ENCODE data around the gene TMEM174. TPM values are rescaled to one million over a fixed set of nuclear protein-coding genes. Genes with fewer than 3 reads are reported as not detected.

The TMEM174 gene
- total and polyA plus RNA-seq, 2 of the 4 experiments (the other 2 are of a cell fraction), result not detected

GRCh38 chr5:73155271-73156222 lies 17.4 kb upstream of the TMEM174 start (continued):
- TF ChIP-seq, protein P1, sequence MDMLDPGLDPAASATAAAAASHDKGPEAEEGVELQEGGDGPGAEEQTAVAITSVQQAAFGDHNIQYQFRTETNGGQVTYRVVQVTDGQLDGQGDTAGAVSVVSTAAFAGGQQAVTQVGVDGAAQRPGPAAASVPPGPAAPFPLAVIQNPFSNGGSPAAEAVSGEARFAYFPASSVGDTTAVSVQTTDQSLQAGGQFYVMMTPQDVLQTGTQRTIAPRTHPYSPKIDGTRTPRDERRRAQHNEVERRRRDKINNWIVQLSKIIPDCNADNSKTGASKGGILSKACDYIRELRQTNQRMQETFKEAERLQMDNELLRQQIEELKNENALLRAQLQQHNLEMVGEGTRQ (IDR thresholded peaks at IDR 0.05; ENCODE audit: low read depth, low read length), result no peak

DNA sequence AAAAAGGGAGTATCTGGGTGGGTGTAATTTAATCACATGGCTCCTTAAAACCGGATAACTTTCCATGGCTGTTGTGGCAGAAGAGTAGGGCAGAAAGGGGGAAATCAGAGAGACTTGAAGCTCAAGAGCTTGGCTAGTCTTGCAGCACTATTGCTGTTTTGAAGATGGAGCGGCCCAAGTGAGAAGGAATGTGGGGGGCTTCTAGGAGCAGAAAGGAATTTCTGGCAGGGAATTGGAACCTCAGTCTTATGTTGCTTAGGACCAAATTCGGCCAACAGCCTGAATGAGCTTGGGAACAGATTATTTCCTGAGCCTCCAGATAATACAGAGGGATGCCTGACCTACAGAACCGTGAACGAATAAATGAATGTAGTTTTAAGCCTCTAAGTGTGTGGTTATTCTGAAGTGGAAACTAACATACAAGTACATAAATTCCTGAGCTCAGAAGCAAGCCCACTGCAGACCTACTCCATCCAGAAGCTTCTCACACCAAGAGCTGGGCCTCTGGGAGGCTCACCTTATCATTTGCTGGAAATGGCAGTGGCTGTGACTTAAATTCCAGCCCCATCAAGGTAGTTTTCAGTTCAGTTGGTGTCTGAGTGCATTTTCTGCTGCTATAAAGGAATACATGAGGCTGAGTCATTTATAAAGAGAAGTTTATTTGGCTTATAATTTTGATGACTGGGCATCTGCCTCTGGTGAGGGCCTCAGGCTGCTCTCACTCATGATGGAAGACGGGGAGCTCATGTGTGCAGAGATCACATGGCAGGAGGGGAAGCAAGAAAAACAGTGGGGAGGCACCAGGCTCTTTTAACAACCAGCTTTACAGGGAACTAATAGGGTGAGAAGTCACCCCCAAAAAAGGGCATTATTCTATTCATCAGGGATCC lies 15.3 kb upstream of the TMEM174 start:
- H3K56ac ChIP-seq (ENCODE audit: extremely low read depth, insufficient read depth, low read length), result no peak overlapping the region
- DNase-seq, result no peak

More for the DNA sequence above, 15.3 kb upstream of the TMEM174 start:
- TF ChIP-seq, protein P1 (IDR thresholded peaks at IDR 0.05; ENCODE audit: low read depth, low read length), result no peak
- TF ChIP-seq SMC3 (IDR thresholded peaks at IDR 0.05; ENCODE audit: low read depth, low read length), result no peak
- no peak for TF ChIP-seq BHLHE40 (IDR thresholded peaks at IDR 0.05; ENCODE audit: low read depth, low read length)
- TF ChIP-seq MAFK (IDR thresholded peaks at IDR 0.05; ENCODE audit: low read depth, low read length), result no peak
- no peak for TF ChIP-seq MXI1 (IDR thresholded peaks at IDR 0.05; ENCODE audit: borderline replicate concordance, low read depth, low read length)
- TF ChIP-seq MAZ (IDR thresholded peaks at IDR 0.05; ENCODE audit: borderline replicate concordance, low read depth, low read length), result no peak
- TF ChIP-seq CTCF (conservative IDR thresholded peaks at IDR 0.05; ENCODE audit: low read depth, low read length), result no peak
- TF ChIP-seq POLR2A (IDR thresholded peaks at IDR 0.05; ENCODE audit: low read depth, low read length), result no peak
- CTCF ChIA-PET, result no interaction called here
- Histone ChIP-seq H3K27me3 (ENCODE audit: control insufficient read depth, insufficient read depth, low read length) (peaks cover 7% of the 10 kb centered on the region), H3K9me1 (ENCODE audit: insufficient read depth, low read length) (no peaks in the 10 kb centered on the region), H2AK5ac (ENCODE audit: low read depth, low read length) (no peak overlapping the region), H3K18ac (ENCODE audit: low read depth, low read length) (no peak overlapping the region), H4K20me1 (ENCODE audit: insufficient read depth, low read length) (no peaks in the 10 kb centered on the region), H3K27ac (ENCODE audit: insufficient read depth, low read length) (no peak overlapping the region), H4K8ac (ENCODE audit: low read depth in 2 of 2, low read length in 2 of 2) (no peak overlapping the region), H3K23ac (ENCODE audit: low read depth, low read length) (no peak overlapping the region), H3K4me3 (ENCODE audit: insufficient read depth, low read depth, low read length) (no peak overlapping the region), H4K91ac (ENCODE audit: insufficient read depth, low read depth, low read length) (no peak overlapping the region), H2BK120ac (ENCODE audit: low read depth, low read length) (no peak overlapping the region), H3K9me3 (ENCODE audit: control insufficient read depth, insufficient read depth, low read length) (no peaks in the 10 kb centered on the region), H4K5ac (ENCODE audit: low read depth, low read length) (no peak overlapping the region), H3K4me2 (ENCODE audit: low read depth, low read length) (no peak overlapping the region), H3K4me1 (ENCODE audit: control insufficient read depth, insufficient read depth, low read length) (no peaks in the 10 kb centered on the region), H3K14ac (replicated peaks; ENCODE audit: low read depth, low read length) (no peak overlapping the region), H2BK5ac (ENCODE audit: low read depth, low read length, poor library complexity, severe bottlenecking) (no peak overlapping the region), H2BK15ac (ENCODE audit: low read depth, low read length) (no peak overlapping the region), H3K79me1 (ENCODE audit: low read depth in 1 of 2, low read length in 2 of 2) (no peaks in the 10 kb centered on the region), H2BK20ac (ENCODE audit: low read depth, low read length) (no peak overlapping the region), H3K36me3 (ENCODE audit: control insufficient read depth, insufficient read depth, low read length) (no peaks in the 10 kb centered on the region), H3K4ac (ENCODE audit: low read depth, low read length) (no peak overlapping the region), H2AFZ (replicated peaks; ENCODE audit: low read length, poor library complexity) (no peak overlapping the region), H2AK9ac (replicated peaks; ENCODE audit: low read depth, low read length, poor library complexity) (no peak overlapping the region), H3K9ac (ENCODE audit: low read depth, low read length) (no peak overlapping the region)
- no TSS peak for BruUV-seq (replicated peaks)
- WGBS, 2 experiments (ENCODE audit: extremely low coverage in 2 of 2, insufficient read length in 1 of 2), result 67% methylated on average over 3 of the region's 6 CpGs; no CpG with 5 or more reads in 1 of the 2 experiments
- no peak for ATAC-seq (ENCODE audit: low read depth)
- intact Hi-C loops (cut with micrococcal nuclease) (no loop called here), dilution Hi-C loops (cut with HindIII; ENCODE audit: low sequenced_read_pairs, unreplicated experiment) (no loop called here), in situ Hi-C loops (cut with MboI; ENCODE audit: low sequenced_read_pairs) (no loop called here)
- POLR2A ChIA-PET (ENCODE audit: unreplicated experiment), result no interaction called here

All from IMR-90 (cell line).